ENCODE measurements around the gene GLP1R. TPM values are rescaled to one million over a fixed set of nuclear protein-coding genes. Genes with fewer than 3 reads are reported as not detected.

The GLP1R gene
- total RNA-seq, 1 experiment from 2014 or later: not detected

DNA sequence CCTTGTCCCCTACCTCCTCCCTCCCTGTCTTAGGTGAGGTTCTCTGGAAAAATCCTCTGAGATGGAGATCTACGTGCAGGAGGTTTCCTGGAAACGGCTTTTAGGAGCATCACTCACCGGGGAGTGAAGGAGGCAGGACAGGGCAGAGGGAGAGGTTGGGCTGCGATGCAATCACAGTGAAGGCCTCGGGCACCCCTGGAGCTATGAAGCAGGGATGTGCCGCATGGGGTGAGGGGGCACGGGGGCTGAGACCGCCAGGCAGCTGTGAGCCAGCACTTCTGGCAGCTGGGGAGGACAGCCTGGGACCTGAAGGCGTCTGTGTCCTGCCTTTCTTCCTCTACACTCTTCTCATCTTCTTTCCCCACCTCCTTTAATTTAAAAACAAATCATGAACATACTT is 12.9 kb upstream of the GLP1R start:
- Histone ChIP-seq H3K27ac (ENCODE audit: low read length) (no peak overlapping the region), H3K4me3 (ENCODE audit: low read length) (no peak overlapping the region), H3K36me3 (ENCODE audit: insufficient read depth, low read length) (no peaks in the 10 kb centered on the region), H3K4me1 (ENCODE audit: low read length) (no peaks in the 10 kb centered on the region), H3K9me2 (replicated peaks; ENCODE audit: insufficient read depth, low read length) (no peaks in the 10 kb centered on the region), H4K20me1 (ENCODE audit: insufficient read depth, low read depth, low read length) (no peaks in the 10 kb centered on the region), H3K9me3 (ENCODE audit: low read length) (no peaks in the 10 kb centered on the region), H3K79me2 (ENCODE audit: low read length) (no peaks in the 10 kb centered on the region), H3K27me3 (ENCODE audit: low read length) (no peaks in the 10 kb centered on the region), H3K4me2 (ENCODE audit: low read depth, low read length, poor library complexity, severe bottlenecking) (no peak overlapping the region), H2AFZ (ENCODE audit: low read length) (no peak overlapping the region), H3K9ac (ENCODE audit: low read length) (no peak overlapping the region)
- no peak for DNase-seq

GRCh38 chr6:39037082-39037508 is 11.5 kb upstream of the GLP1R start:
- H3K79me2 ChIP-seq (ENCODE audit: low read length): no peaks in the 10 kb centered on the region
- no peak overlapping the region for H3K4me2 ChIP-seq (ENCODE audit: low read depth, low read length, poor library complexity, severe bottlenecking)
- H4K20me1 ChIP-seq (ENCODE audit: insufficient read depth, low read depth, low read length): no peaks in the 10 kb centered on the region
- H3K36me3 ChIP-seq (ENCODE audit: insufficient read depth, low read length): no peaks in the 10 kb centered on the region
- no peaks in the 10 kb centered on the region for H3K9me2 ChIP-seq (replicated peaks; ENCODE audit: insufficient read depth, low read length)
- no peak overlapping the region for H2AFZ ChIP-seq (ENCODE audit: low read length)
- H3K4me1 ChIP-seq (ENCODE audit: low read length): no peaks in the 10 kb centered on the region
- DNase-seq: no peak
- no peak overlapping the region for H3K27ac ChIP-seq (ENCODE audit: low read length)
- no peaks in the 10 kb centered on the region for H3K9me3 ChIP-seq (ENCODE audit: low read length)
- H3K27me3 ChIP-seq (ENCODE audit: low read length): no peaks in the 10 kb centered on the region
- H3K4me3 ChIP-seq (ENCODE audit: low read length): no peak overlapping the region
- no peak overlapping the region for H3K9ac ChIP-seq (ENCODE audit: low read length)

DNA sequence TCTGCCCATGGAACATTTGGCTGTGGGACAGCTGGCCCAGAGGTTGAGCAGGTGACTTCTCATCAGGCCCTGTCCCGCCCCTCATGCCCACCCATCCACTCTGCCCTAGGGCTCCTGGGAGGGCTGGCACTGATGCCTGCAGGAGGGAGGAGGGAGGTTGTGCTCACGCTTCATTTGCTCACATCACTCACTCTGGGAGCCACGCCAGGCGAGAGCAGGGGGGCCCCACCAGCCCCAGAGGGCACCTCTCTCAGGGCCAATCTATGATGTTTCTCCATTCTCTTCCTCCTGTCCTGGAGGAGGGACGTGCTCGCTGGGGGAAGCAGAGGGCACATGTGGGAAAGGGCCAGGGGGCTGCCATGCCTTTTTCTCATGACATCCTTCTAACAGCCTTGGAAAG is 10.9 kb upstream of the GLP1R start:
- no peak overlapping the region for H3K9ac ChIP-seq (ENCODE audit: low read length)

GRCh38 chr6:39040080-39040673 is 8.4 kb upstream of the GLP1R start:
- H3K79me2 ChIP-seq (ENCODE audit: low read length): no peaks in the 10 kb centered on the region
- no peak overlapping the region for H3K27ac ChIP-seq (ENCODE audit: low read length)
- no peak for DNase-seq
- H3K4me2 ChIP-seq (ENCODE audit: low read depth, low read length, poor library complexity, severe bottlenecking): no peak overlapping the region
- H3K4me3 ChIP-seq (ENCODE audit: low read length): no peak overlapping the region
- no peaks in the 10 kb centered on the region for H4K20me1 ChIP-seq (ENCODE audit: insufficient read depth, low read depth, low read length)
- no peak overlapping the region for H3K9ac ChIP-seq (ENCODE audit: low read length)
- H3K4me1 ChIP-seq (ENCODE audit: low read length): no peaks in the 10 kb centered on the region
- H3K9me2 ChIP-seq (replicated peaks; ENCODE audit: insufficient read depth, low read length): no peaks in the 10 kb centered on the region
- no peaks in the 10 kb centered on the region for H3K27me3 ChIP-seq (ENCODE audit: low read length)
- H2AFZ ChIP-seq (ENCODE audit: low read length): no peak overlapping the region
- no peaks in the 10 kb centered on the region for H3K9me3 ChIP-seq (ENCODE audit: low read length)
- no peaks in the 10 kb centered on the region for H3K36me3 ChIP-seq (ENCODE audit: insufficient read depth, low read length)

More for the DNA sequence above, 10.9 kb upstream of the GLP1R start:
- no peaks in the 10 kb centered on the region for H3K36me3 ChIP-seq (ENCODE audit: insufficient read depth, low read length)
- H2AFZ ChIP-seq (ENCODE audit: low read length): no peak overlapping the region
- no peaks in the 10 kb centered on the region for H3K9me3 ChIP-seq (ENCODE audit: low read length)
- no peak overlapping the region for H3K4me2 ChIP-seq (ENCODE audit: low read depth, low read length, poor library complexity, severe bottlenecking)
- no peak overlapping the region for H3K4me3 ChIP-seq (ENCODE audit: low read length)
- no peaks in the 10 kb centered on the region for H3K79me2 ChIP-seq (ENCODE audit: low read length)
- no peaks in the 10 kb centered on the region for H4K20me1 ChIP-seq (ENCODE audit: insufficient read depth, low read depth, low read length)
- DNase-seq: no peak
- no peaks in the 10 kb centered on the region for H3K4me1 ChIP-seq (ENCODE audit: low read length)
- no peaks in the 10 kb centered on the region for H3K27me3 ChIP-seq (ENCODE audit: low read length)
- H3K27ac ChIP-seq (ENCODE audit: low read length): no peak overlapping the region
- no peaks in the 10 kb centered on the region for H3K9me2 ChIP-seq (replicated peaks; ENCODE audit: insufficient read depth, low read length)

- DNase-seq: no peak
- no peak overlapping the region for H3K27ac ChIP-seq (ENCODE audit: low read length)
Measured at GRCh38 chr6:39041072-39041471, 7.5 kb upstream of the GLP1R start.

GRCh38 chr6:39043776-39044175 is 4.8 kb upstream of the GLP1R start:
- no peak overlapping the region for H3K27ac ChIP-seq (ENCODE audit: low read length)
- no peak overlapping the region for H3K4me2 ChIP-seq (ENCODE audit: low read depth, low read length, poor library complexity, severe bottlenecking)
- H3K9ac ChIP-seq (ENCODE audit: low read length): no peak overlapping the region
- no peaks in the 10 kb centered on the region for H3K79me2 ChIP-seq (ENCODE audit: low read length)
- H3K36me3 ChIP-seq (ENCODE audit: insufficient read depth, low read length): no peaks in the 10 kb centered on the region
- no peak overlapping the region for H3K4me3 ChIP-seq (ENCODE audit: low read length)
- no peak overlapping the region for H2AFZ ChIP-seq (ENCODE audit: low read length)
- H3K9me3 ChIP-seq (ENCODE audit: low read length): no peaks in the 10 kb centered on the region
- no peak for DNase-seq
- H3K4me1 ChIP-seq (ENCODE audit: low read length): no peaks in the 10 kb centered on the region
- H4K20me1 ChIP-seq (ENCODE audit: insufficient read depth, low read depth, low read length): no peaks in the 10 kb centered on the region
- H3K9me2 ChIP-seq (replicated peaks; ENCODE audit: insufficient read depth, low read length): no peaks in the 10 kb centered on the region
- no peaks in the 10 kb centered on the region for H3K27me3 ChIP-seq (ENCODE audit: low read length)

More at GRCh38 chr6:39041072-39041471, 7.5 kb upstream of the GLP1R start:
- H3K27me3 ChIP-seq (ENCODE audit: low read length): no peaks in the 10 kb centered on the region
- H3K36me3 ChIP-seq (ENCODE audit: insufficient read depth, low read length): no peaks in the 10 kb centered on the region
- H3K79me2 ChIP-seq (ENCODE audit: low read length): no peaks in the 10 kb centered on the region
- no peaks in the 10 kb centered on the region for H3K9me2 ChIP-seq (replicated peaks; ENCODE audit: insufficient read depth, low read length)
- no peak overlapping the region for H2AFZ ChIP-seq (ENCODE audit: low read length)
- H4K20me1 ChIP-seq (ENCODE audit: insufficient read depth, low read depth, low read length): no peaks in the 10 kb centered on the region
- H3K9ac ChIP-seq (ENCODE audit: low read length): no peak overlapping the region
- H3K4me3 ChIP-seq (ENCODE audit: low read length): no peak overlapping the region
- H3K4me2 ChIP-seq (ENCODE audit: low read depth, low read length, poor library complexity, severe bottlenecking): no peak overlapping the region
- H3K4me1 ChIP-seq (ENCODE audit: low read length): no peaks in the 10 kb centered on the region
- no peaks in the 10 kb centered on the region for H3K9me3 ChIP-seq (ENCODE audit: low read length)

DNA sequence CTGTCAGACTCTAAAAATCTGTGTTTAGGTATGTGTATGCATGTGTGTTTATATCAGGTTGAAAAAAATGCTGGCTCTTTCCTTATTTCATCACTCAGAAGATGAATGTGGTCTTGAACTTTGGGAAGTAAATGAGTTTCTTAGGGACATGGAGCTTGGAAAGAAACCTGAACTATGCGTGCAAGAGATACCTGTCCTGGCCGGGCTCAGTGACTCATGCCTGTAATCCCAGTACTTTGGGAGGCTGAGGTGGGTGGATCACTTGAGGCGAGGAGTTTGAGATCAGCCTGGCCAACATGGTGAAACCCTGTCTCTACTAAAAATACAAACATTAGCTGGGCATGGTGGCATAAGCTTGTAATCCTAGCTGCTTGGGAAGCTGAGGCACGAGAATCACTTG is 4.4 kb upstream of the GLP1R start:
- DNase-seq: no peak
- H4K20me1 ChIP-seq (ENCODE audit: insufficient read depth, low read depth, low read length): no peaks in the 10 kb centered on the region
- H3K36me3 ChIP-seq (ENCODE audit: insufficient read depth, low read length): no peaks in the 10 kb centered on the region
- H2AFZ ChIP-seq (ENCODE audit: low read length): no peak overlapping the region
- H3K9me3 ChIP-seq (ENCODE audit: low read length): no peaks in the 10 kb centered on the region
- no peaks in the 10 kb centered on the region for H3K9me2 ChIP-seq (replicated peaks; ENCODE audit: insufficient read depth, low read length)
- no peak overlapping the region for H3K4me3 ChIP-seq (ENCODE audit: low read length)
- no peak overlapping the region for H3K27ac ChIP-seq (ENCODE audit: low read length)
- H3K4me2 ChIP-seq (ENCODE audit: low read depth, low read length, poor library complexity, severe bottlenecking): no peak overlapping the region
- H3K79me2 ChIP-seq (ENCODE audit: low read length): no peaks in the 10 kb centered on the region
- no peaks in the 10 kb centered on the region for H3K27me3 ChIP-seq (ENCODE audit: low read length)
- H3K9ac ChIP-seq (ENCODE audit: low read length): no peak overlapping the region
- no peaks in the 10 kb centered on the region for H3K4me1 ChIP-seq (ENCODE audit: low read length)

GRCh38 chr6:39047434-39048327 is 900 bp upstream of the GLP1R start:
- no peak for DNase-seq
- Histone ChIP-seq H3K9me3 (ENCODE audit: low read length) (no peaks in the 10 kb centered on the region), H3K27me3 (ENCODE audit: low read length) (no peaks in the 10 kb centered on the region), H3K4me2 (ENCODE audit: low read depth, low read length, poor library complexity, severe bottlenecking) (no peak overlapping the region), H3K36me3 (ENCODE audit: insufficient read depth, low read length) (no peaks in the 10 kb centered on the region), H3K9me2 (replicated peaks; ENCODE audit: insufficient read depth, low read length) (no peaks in the 10 kb centered on the region), H3K4me3 (ENCODE audit: low read length) (no peak overlapping the region), H2AFZ (ENCODE audit: low read length) (no peak overlapping the region), H4K20me1 (ENCODE audit: insufficient read depth, low read depth, low read length) (no peaks in the 10 kb centered on the region), H3K9ac (ENCODE audit: low read length) (no peak overlapping the region), H3K79me2 (ENCODE audit: low read length) (no peaks in the 10 kb centered on the region), H3K27ac (ENCODE audit: low read length) (no peak overlapping the region), H3K4me1 (ENCODE audit: low read length) (no peaks in the 10 kb centered on the region)

All from Karpas-422 (cell line).